HG03558 (cell line): Measurements from ENCODE around the gene FAM163B.

Experiments used
- ATAC-seq: cut with Tn5 transposase; IDR thresholded peaks from one replicate; pipeline ENCODE4 v1.9.1; 2021; ENCODE audit warnings: moderate number of reproducible peaks; ENCODE audit not compliant: unreplicated experiment; ENCODE audit errors: extremely low read depth

FAM163B gene

GRCh38 chr9:133558191-133559126 lies 50.7 kb downstream of the FAM163B start:
- no peak for ATAC-seq

GRCh38 chr9:133557581-133557980 lies 51.6 kb downstream of the FAM163B start:
- no peak for ATAC-seq

DNA sequence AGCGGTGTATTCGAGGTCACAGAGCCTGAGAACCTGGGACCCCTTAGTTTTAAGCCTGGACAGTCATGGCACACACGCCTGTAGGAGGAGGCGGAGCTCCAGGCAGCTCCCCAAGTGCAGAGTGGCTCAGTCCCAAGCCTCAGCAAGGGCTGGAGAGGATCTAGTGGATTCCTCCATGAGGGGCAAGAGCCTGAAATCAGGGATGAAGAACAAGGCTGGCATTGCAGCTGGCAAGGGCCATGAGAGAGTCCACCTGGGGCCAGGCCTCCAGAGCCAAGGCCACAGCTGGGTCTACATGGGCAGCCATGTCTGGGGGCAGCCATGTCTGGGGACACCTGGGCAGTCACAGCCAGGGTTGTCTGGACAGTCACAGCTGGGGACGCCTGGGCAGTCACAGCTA lies 52.8 kb downstream of the FAM163B start:
- no peak for ATAC-seq

GRCh38 chr9:133554729-133555128 lies 54.5 kb downstream of the FAM163B start:
- no peak for ATAC-seq

DNA sequence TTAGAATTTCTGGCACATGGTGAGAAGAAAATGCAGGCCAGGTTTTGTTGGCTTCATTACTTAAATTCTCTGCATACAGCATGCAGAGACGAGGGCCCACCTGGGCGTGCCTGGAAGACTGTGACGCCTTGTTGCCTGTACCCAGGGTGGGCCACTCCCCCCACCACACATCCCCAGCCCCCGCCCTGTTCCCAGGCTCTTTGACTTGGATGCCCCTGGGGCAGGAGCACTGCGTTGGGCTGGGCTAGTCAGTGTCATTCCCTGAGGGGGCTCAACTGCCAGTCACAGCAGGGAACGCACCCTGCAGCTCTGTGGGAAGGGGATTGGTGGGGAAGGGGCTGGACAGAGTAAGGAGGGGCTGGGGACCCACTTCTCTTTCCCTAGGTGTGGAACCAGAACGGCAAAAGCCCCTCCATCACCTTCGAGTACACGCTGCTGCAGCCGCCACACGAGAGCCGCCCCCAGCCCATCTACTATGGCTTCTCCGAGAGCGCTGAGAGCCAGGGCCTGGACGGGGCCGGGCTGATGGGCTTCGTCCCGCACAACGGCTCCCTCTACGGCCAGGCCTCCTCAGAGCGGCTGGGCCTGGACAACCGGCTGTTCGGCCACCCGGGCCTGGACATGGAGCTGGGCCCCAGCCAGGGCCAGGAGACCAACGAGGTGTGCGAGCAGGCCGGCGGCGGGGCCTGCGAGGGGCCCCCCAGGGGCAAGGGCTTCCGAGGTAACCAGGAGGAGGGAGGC lies 55.0 kb downstream of the FAM163B start:
- no peak for ATAC-seq

DNA sequence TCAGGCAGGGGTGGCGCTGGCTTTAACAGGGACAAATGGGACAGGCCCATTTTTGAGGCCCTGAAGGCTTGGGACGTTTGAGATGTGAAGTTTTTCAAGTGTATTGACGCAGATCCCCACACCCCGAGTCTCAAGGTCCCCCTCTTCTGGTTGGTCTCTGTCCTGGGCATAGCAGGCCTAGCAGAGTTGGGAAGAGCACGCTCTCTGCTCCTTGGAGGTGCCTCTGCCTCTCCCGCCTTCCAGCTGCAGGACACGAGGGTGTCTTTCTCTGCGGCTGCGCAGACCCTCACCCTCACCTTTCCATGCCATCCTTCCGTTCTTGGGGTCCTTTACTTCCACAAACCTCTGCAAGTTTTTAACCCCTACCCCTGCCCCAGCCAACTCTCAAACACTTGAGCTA lies 56.1 kb downstream of the FAM163B start:
- ATAC-seq, result no peak

DNA sequence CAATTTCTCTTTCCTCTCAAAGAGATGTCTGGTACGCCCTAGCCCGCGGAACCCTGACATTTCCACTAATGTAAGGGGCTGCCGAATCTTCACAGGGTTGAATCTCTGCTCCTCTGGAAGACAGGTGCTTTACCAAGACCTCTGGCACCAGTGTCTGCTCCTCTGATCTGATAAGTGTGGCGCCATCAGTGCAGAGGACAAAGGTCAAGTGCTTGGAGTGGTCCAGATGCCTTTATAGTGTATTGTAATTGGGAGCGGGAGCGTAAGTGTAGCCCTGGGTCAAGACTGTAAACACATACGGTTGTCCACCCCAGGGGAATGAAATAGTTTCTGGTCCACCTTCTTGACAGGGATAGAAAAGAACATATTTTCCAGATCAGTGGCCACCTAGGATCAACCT lies 57.0 kb downstream of the FAM163B start:
- ATAC-seq, result no peak

GRCh38 chr9:133551446-133551845 lies 57.7 kb downstream of the FAM163B start:
- ATAC-seq, result no peak

DNA sequence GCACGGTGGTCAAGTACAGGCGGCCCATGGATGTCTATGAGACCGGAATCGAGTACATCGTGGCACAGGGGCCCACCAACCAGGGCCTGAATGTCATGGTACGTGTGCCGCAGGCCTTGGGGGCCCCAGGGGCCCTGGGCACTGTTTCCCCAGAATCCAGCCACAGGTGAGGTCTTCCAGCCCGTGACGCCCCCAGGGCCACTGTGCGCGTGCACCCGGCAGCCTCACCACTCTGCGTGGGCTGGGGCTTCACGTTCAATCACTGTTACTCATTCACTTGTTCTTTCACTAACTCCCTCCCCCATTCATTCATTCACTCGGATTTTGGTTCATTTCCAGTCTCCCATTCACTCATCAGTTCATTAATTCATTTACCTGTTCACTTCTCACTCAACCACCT lies 62.1 kb downstream of the FAM163B start:
- no peak for ATAC-seq

DNA sequence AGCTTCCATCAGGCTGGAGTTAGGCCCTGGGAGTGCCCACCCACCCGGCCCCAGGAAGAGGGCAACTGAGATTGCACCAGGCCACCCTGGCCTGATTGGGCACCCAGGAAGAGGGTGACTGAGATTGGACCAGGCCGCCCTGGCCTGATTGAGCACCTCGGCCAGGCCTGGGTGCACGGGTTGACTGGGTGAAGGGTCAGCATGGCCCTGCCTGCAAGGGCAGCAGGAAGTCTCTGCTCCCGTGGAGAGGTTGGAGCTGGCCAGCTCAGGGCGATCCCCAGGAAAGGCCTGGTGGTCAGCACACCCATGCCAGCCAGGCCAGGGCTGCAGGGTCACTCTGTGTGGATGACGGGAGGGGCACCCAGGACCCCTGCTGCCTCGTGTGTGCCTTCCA lies 62.9 kb downstream of the FAM163B start:
- ATAC-seq, result no peak

- no peak for ATAC-seq
Observed at GRCh38 chr9:133545494-133546286, 63.5 kb downstream of the FAM163B start.

GRCh38 chr9:133543772-133544467 lies 65.3 kb downstream of the FAM163B start:
- no peak for ATAC-seq

DNA sequence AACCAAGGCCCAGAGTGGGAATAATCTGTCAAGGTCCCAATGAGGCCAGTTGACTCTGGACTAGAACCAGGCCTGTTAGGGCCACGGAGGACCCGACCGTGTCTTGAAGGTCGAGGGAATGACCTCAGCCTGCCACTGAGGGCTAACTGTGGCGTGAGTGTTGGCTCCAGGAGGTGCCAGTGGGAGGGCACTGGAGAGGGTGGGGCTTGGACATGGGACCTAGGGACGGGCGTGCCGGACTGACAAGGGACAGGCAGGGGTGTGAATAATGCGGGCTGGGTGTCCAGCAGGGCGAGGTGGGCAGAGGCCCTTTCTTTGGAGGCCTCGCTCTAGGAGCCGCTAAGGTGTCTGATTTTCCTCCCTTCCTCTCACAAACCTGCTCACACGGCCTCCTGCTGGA lies 67.2 kb downstream of the FAM163B start:
- no peak for ATAC-seq

DNA sequence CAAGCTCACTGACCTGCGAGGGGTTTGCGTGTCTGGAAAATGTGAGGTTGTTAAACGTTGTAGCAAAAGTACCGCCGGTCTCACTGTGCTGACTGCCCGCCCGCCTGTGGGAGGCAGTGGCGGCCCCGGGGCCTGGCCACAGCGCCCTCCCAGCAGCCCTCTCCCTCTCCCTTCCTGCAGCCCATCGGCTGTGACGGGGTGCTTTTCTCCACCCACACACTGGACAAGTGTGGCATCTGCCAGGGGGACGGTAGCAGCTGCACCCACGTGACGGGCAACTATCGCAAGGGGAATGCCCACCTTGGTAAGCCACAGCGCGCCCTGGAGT lies 68.5 kb downstream of the FAM163B start:
- ATAC-seq, result no peak

- no peak for ATAC-seq
Observed at GRCh38 chr9:133539991-133540697, 69.0 kb downstream of the FAM163B start.

GRCh38 chr9:133538851-133539833 lies 70.0 kb downstream of the FAM163B start:
- no peak for ATAC-seq

DNA sequence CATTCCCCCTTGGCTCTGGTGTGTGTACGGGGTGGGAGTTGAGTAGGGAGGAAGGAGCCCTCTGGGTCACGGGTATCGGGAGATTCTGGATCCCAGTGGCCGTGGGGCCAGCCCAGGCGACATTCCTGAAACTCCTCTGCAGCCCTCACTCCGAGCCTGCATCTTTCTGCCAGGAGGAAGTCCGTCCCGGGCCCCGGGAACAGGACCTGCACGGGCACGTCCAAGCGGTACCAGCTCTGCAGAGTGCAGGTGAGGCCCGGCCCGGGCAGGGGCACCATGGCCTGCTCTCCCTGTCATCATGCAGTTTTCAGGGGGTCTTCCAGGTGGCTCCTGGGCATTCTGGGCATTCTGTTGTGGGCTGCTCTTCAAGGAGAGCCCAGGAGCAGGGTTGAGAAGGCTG lies 71.0 kb downstream of the FAM163B start:
- ATAC-seq, result no peak

DNA sequence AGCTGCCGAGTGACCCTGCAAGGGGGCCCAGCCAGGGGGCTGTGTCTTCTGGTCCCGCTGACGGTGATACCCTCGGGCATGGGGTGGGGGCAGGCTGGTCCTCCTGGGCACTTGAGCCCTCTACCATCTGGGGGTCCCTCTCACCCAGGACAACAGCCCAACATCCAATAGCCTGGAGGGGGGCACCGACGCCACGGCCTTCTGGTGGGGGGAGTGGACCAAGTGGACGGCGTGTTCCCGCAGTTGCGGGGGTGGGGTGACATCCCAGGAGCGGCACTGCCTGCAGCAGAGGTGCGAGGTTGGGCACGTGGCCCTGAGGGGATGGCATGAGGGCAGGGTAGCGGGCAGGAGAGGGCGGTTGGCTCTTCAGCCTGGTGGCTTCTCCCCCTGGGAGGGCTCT lies 71.9 kb downstream of the FAM163B start:
- ATAC-seq, result no peak

- ATAC-seq, result no peak
Observed at GRCh38 chr9:133536536-133536935, 72.7 kb downstream of the FAM163B start.
